HG03097 (cell line): ENCODE data around the gene SOX12.
A peak's percentile ranks its signal among the peaks of the same experiment; 100 is the strongest.

Experiments used
- ATAC-seq: cut with Tn5 transposase; IDR thresholded peaks from one replicate; pipeline ENCODE4 v1.9.1; 2021; ENCODE audit not compliant: unreplicated experiment, low FRiP score

SOX12 gene

DNA sequence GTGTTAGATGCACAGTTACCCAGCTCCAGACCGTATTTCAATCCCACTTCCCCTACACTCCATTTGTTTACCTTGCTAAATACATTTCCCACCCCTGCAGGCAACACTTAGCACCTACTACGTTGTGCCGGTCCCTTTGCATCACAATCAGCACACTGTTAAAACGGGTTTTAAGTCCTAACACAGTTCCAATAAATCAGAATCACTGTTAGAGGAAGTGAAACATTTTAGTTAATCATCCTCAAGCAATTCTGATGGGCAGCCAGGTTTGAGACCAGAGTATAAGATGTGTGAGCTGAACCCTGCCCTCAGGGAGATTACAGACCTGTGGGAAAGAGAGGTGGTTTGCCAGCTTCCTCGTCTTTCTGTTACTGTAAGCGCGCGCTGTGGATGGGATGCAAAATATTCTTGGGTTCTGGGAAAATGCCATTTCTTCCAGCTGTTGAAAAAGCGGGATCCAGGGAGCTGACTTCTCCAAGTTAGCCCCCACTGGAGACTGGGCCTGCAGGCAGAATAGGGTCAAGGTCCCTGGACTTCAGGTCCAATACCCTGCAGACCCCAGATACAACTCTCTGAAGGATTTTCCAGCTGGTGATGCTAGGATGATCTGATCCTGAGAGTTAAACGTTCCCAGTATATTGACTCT lies 24.9 kb upstream of the SOX12 start:
- ATAC-seq, result no peak

DNA sequence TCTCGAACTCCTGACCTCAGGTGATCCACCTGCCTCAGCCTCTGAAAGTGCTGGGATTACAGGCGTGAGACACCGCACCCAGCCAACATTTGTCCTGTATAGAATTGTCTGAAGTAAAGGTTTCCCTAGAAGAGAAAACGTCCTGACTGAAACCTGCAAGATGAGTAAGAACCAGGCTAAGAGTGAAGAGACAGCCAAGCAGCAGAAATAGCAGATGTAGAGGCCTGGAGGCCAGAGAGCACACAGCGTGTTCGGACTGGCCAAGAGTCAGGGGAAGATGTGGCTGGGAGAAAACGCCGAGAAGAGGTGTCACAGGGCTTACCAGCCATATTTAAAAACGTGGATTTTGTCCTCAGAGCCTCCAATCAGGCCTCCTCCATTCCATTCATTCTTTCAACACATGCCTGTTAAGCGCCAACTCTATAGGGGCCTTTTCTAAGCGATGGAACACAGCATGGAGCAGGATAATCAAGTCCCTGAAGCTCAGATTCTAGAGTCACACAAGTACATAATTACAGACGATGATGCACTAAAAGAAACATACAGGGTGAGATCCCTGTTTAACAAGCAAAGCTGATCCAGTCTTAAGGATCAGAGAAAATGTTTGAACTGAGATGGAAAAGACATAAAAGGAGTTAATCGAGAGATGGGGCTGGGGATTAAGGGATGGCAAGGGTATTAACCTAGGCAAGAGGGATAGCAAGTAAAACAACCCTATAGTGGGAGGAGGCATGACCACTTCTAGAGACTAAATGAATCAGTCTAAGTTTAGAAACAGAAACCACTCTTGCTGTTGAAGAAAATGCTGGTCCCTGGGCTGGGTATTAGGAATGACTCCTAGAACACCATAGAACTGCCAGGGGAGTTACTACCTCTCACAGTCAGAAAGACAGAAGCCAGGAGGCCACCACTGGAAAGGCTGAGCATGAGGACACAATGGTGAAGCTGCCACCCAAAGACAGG lies 23.2 kb upstream of the SOX12 start:
- no peak for ATAC-seq

DNA sequence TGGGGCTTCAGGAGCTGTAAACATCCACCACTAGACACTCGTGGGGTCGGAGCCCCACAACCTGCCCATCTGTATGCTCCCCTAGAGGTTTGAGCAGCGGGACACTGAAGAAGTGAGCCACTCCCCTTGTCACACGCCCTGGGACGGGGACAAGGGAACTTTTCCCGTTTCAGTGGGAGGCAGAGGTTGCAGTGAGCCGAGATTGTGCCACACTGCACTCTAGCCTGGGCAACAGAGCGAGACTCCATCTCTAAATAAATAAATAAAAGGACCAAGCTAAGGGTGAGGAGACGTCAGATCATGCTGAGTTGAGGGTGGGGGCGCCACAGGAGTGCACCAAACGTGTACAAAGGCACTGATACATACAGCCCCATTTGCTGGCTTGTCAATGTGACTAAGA lies 19.6 kb upstream of the SOX12 start:
- no peak for ATAC-seq

DNA sequence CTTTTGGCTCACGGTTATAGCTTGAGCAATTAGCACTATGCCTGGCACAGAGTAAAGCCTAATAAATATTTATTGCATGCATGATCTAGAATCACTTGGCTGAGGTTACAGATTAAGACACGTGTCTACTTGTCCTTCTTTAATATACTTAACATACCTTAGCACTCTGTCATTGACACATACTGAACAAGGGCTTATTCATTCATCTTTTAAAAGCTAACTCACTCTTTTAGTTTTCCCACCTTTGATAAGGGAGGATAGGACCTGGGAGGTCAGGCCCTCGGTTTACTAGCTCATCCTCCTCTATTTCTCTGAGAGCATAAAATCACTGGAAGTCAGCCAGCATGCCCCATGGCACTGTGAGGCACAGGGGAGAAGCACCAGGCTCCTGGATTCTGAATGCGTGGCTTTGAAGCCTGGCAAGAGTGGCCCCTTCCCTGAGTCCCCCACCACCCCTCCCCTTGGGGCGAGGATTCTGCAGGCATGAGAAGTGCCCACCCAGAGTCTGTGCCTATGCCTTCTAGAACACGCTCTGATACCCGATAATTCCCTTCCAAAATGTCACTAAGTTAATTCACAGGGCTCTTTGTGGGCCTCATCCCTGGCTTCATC lies 16.8 kb upstream of the SOX12 start:
- no peak for ATAC-seq

DNA sequence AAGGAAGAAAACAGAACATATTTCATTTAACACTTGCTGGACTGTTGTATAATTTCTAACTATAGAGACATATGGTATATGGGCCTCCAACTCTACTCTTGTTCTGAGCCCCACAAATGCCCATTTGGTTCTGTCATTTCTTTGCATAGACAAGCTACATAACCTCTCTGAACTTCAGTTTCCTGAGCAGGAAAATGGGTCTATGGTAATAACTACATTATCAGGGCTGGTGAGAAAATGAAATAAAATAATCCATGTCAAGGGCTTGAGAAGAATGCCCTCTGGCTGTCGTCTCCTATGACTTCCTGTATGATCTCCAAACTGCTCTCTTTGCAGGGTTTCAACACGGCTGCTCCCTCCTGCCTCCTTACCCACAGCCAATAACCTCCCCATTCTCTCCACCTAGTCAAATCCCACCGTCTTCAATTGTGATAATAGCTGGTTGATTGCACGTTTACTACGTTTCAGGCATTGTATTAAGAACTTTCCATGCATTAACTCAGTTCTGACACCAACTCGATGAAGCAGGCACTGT lies 16.0 kb upstream of the SOX12 start:
- no peak for ATAC-seq

DNA sequence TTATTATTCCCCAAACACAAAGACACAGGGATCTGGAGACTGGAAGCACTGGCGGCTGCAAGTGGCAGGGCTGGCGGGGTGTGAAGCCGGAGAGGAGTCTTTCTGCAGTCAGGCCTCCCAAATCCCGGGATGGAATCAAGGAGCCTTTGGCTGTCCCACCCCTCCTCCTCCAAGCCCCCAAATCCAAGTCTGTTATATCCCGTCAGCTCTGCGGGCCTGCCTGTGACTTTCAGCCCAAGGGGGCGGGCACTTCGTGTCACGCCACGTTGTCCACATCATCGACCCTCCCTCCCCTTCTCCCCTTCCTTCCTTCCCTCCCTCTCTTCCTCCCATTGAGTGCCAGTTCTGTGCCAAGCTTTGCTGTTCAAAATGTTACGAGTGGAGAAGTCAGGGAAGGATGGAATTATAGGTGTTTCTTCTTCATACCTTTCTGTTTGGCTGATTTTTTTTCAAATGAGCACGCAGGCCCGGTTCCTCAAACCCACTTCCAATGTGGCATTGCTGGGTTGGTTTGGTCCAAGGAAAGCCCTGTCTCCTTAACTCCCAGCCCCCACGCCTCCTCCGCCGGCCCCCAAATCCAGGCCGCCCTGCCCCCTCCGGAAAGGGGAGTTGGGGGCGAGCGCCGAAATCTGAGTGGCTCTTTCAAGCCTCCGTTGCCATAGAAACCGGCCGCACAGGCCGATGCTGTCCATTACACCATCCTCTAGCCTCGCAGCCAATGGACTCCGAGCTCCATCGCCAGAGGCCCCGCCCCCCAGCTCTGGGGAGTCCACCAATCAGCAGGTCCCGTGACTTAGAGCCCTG lies 15.3 kb upstream of the SOX12 start:
- peak; percentile 95 for ATAC-seq

DNA sequence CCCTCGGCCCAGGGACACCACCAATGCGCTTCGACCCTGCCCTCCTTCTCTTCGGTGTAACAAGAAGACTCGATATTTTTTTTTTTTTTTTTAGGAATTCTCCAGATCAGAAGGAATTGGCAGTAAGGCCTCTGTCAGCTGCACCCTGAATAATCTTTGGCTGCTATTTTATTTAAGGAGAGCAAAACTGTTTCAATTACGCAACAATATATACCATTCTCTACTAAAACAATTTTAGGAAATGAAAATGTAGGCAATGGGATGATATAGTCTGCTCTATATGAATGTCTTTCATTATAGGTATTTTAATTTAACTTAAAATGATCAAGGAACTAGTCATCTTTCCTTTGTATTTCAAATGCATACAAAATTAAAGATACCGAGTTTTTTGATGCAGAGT lies 14.7 kb upstream of the SOX12 start:
- no peak for ATAC-seq

DNA sequence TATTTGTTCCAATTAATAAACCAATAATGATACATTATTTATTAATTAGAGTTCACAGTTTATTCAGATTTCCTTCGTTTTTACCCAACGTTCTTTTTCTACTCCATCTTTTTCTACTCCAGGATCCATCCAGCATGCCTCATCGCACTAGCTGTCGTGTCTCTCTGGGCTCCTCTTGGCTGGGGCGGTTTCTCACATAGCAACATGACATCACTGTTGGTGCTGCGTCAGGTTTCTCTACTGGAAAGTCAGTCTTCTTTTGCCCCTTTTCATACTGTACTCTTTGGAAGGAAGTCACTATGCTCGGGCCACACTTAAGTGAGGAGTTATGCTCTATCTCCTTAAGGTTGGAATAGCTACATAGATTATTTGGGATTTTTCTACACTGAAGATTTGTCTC lies 13.7 kb upstream of the SOX12 start:
- ATAC-seq, result no peak

DNA sequence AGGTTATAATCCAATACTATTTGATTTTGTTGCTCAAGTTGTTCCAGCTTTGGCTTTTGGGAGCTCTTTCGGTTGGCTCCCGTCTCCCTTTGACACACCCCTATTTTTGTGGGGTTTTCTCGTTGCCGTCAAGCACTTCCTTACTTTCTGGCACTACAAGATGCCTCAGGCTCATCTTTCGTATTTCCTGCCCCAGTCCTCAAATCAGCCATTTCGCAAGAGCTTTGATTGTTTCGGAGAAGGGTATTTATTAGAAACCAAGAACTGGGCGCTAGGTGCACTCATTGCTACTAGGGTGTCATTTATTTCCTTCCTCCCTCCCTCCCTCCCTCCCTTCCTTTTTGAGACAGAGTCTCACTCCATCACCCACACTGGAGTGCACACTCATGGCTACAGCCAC lies 13.3 kb upstream of the SOX12 start:
- no peak for ATAC-seq

DNA sequence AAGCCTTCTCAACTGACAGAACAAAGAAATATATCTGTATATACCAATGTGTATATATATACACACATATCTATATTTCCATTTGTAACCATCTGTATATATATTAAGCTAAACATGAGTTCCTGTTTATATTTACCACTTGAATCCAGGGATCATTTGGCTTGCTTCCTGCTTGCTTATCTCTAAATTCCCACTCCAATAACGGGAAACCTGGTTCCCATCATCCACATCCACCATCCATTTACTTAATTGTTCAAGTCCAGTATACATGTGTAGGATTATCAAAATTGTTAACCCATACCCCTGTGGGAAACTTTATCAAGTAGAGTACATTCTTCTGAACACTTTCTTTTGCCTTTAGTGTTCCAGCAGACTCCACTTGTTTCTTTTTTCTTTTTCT lies 12.5 kb upstream of the SOX12 start:
- ATAC-seq, result no peak

DNA sequence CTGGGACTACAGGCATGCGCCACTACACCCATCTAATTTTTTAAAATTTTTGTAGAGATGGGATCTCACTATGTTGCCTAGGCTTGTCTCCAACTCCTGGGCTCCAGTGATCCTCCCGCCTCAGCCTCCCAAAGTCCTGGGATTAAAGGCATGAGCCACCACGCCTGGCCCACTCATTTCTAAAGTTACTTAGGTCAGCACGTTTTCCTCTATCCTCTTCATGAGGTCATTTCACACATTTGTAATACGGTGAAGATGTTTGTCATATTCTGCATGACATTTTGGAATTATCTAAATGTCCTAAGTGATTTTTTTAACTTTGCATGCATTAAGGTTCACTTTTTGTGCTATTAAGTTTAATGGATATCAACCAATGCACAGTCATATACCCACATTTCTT lies 11.9 kb upstream of the SOX12 start:
- no peak for ATAC-seq

DNA sequence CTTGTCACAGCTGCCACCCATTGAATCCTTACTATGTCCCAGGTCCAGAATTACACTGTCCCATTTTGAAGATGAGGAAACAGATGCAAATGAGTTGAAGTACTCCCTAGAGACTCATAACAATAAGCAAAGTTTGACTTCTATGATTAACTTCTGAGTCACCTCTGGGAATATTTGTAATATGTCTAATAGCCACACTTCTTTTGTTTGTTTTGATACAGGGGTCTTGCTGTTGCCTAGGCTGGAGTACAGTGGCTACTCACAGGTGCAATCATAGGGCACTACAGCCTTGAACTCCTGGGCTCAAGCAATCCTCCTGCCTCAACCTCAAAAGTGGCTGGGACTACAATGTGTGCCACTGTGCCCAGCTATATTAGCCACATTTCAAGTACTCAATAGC lies 11.4 kb upstream of the SOX12 start:
- ATAC-seq, result no peak

DNA sequence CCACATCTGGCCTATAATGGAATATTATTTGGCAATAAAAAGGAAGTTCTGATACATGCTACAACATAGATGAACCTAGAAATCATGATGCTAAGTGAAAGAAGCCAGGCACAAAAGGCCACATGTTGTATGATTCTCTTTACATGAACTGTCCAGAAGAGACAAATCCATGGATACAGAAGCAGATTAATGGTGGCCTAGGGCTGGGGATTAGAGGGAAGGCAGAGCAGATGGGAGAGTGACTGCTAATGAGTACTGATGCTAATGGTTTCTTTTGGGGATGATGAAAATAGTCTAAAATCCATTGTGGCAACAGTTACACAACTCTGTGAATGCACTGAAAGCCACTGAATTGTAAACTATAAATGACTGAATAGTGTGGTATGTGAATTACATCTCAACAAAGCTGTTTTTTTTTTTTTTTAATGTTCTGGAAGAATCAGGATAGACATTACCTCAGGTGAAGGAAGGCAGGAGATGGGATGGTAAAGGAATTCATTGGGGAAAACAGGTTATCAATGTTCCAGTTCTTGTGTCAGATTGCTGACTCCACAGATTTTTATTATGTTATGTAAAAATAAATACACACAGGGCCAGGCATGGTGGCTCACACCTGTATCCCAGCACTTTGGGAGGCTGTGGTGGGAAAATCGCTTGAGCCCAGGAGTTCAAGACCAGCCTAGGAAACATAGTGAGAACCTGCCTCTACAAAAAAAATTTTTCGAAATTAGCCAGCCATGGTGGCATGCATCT lies 8.9 kb upstream of the SOX12 start:
- no peak for ATAC-seq

DNA sequence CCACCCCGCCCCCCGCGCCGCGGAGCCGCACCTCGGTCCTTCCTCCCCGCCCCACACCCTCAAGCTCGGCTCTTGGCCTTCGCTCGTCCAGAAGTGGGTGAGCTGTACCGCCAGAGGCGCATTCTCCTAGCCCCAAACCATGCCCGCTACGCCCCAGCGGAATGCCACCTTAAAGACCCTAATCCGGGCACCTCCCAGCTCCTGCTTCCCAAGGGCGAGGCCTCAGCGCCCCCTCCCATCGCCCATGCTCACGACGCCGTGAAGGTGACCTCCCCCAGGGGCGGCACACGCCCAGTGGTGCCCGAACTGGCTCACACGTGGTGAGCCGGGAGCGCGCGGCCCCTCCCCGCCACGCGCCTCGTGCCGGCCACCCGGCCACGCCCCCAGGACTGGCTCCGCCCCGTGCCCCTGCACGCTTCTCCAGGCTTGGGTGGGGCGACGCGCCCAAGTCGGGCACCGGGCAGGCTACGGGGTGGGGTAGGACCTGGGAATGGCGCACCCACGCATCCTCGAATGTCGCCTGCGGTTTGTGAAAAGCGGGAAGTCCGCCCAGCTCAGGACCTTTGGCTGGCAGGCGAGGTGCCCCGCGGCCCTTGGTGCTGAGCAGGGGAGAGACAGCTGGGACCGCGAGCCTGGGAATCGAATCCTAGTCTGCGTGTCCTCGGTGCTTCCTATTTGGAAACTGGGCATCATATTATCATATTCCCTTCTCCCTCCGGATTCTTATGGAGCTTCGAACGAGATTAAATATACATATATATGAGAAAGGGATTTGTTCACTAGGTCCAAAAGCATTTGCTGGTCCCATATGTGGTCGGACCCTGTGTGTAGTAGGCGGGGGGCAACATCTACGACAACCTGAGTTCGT lies 941 bp upstream of the SOX12 start:
- peak; percentile 52 for ATAC-seq

DNA sequence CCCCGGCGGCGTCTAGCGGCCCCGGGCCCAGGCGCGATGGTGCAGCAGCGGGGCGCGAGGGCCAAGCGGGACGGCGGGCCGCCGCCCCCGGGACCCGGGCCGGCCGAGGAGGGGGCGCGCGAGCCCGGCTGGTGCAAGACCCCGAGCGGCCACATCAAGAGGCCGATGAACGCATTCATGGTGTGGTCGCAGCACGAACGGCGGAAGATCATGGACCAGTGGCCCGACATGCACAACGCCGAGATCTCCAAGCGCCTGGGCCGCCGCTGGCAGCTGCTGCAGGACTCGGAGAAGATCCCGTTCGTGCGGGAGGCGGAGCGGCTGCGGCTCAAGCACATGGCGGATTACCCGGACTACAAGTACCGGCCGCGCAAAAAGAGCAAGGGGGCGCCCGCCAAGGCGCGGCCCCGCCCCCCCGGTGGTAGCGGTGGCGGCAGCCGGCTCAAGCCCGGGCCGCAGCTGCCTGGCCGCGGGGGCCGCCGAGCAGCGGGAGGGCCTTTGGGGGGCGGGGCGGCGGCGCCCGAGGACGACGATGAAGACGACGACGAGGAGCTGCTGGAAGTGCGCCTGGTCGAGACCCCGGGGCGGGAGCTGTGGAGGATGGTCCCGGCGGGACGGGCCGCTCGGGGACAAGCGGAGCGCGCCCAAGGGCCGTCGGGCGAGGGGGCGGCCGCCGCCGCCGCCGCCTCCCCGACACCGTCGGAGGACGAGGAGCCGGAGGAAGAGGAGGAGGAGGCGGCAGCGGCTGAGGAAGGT lies 715 bp downstream of the SOX12 start:
- ATAC-seq, result peak; percentile 13

DNA sequence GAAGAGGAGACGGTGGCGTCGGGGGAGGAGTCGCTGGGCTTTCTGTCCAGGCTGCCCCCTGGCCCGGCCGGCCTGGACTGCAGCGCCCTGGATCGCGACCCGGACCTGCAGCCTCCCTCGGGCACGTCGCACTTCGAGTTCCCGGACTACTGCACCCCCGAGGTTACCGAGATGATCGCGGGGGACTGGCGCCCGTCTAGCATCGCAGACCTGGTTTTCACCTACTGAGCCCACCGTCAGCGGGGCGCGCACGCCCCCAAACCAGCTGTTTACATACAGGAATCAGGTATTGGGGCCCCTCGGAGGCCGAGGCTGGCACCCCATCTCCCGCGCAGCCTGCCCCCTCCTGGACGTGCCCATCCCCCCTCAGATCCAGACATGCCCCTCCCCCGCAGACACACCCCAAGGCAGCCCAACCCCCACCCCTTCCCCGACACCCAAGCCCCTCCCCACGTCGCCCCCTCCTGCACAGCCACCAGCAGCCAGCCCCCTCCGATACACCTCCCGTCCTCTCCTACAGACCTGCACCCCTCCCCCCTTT lies 1.4 kb downstream of the SOX12 start:
- ATAC-seq, result no peak

DNA sequence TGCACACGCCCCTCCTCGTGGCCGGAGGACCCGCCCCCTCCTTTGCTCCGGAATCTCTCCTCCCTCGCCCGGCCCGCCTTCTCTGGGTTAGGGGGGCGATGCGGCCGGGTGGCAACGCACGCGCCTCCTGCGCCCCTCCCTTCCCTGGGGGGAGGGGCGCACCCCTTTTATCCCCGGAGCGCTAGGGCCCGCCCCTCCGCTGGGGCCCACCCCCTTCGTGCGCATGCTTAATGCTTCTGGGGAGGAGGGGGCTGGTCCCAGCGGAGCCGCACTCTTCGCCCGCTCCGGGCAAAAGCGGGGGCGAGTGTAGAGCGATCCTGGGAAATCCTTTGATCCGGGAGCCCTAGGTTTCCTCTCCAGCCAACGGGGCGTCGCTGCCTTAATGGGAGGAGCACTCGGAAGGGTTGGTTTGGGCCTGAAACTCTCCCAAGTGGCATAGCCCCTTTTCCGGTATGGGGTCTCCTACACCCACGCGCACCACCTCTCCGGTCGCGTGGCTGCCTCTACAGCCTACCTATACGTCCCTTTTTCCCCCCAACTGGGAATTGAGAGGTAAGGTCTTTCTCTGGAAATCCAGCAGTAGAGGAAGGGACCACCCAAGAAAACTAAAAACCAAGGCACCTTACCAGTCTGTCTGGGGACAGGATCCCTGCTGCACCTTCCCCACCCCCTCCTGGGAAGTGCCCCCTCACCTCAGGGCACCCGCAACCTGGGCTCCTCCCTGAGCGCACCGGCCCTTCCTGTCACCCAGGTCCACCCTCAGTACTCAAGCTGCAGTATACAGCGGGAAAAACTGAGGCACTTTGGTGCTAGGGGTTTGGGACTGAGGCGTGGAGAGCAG lies 2.1 kb downstream of the SOX12 start:
- ATAC-seq, result no peak
